Parathyroid adenoma (tissue), 2 donors: ENCODE data around the gene ENPP6.

ENCODE experiments used
- H2AFZ ChIP-seq: fragments of 300-600 bp; sonication (generic); one replicate; pipeline ENCODE4 v1.7.0; 2017; ENCODE audit warnings: antibody characterized with exemption, mild to moderate bottlenecking
- H3K27ac ChIP-seq: fragments of 300-600 bp; sonication (generic); one replicate; pipeline ENCODE4 v1.7.0; 2017
- H3K27me3 ChIP-seq: fragments of 300-600 bp; sonication (generic); one replicate; pipeline ENCODE4 v1.7.0; 2017; ENCODE audit warnings: low read length; ENCODE audit not compliant: control insufficient read depth, insufficient read depth
- H3K36me3 ChIP-seq: fragments of 300-600 bp; sonication (generic); one replicate; pipeline ENCODE4 v1.7.0; 2017; ENCODE audit warnings: low read length; ENCODE audit not compliant: control insufficient read depth, insufficient read depth
- H3K4me1 ChIP-seq: fragments of 300-600 bp; sonication (generic); one replicate; pipeline ENCODE4 v1.7.0; 2017; ENCODE audit warnings: control low read depth
- H3K4me2 ChIP-seq: fragments of 300-600 bp; sonication (generic); one replicate; pipeline ENCODE4 v1.7.0; 2017; ENCODE audit warnings: low read length
- H3K4me3 ChIP-seq: fragments of 300-600 bp; sonication (generic); one replicate; pipeline ENCODE4 v1.7.0; 2017; ENCODE audit warnings: low read depth, low read length
- H3K79me2 ChIP-seq: fragments of 300-600 bp; sonication (generic); one replicate; pipeline ENCODE4 v1.7.0; 2017; ENCODE audit warnings: control low read depth
- H3K9ac ChIP-seq: fragments of 300-600 bp; sonication (generic); one replicate; pipeline ENCODE4 v1.7.0; 2017; ENCODE audit warnings: mild to moderate bottlenecking
- H3K9me3 ChIP-seq: fragments of 300-600 bp; sonication (generic); one replicate; pipeline ENCODE4 v1.7.0; 2017; ENCODE audit warnings: low read length; ENCODE audit not compliant: control insufficient read depth
- CTCF ChIP-seq: fragments of 300-600 bp; sonication (generic); IDR thresholded peaks from one replicate; pipeline ENCODE4 v1.7.0; 2017; ENCODE audit warnings: antibody characterized with exemption, mild to moderate bottlenecking
- donor health status: primary hyperparathyroidism.

Gene ENPP6

DNA sequence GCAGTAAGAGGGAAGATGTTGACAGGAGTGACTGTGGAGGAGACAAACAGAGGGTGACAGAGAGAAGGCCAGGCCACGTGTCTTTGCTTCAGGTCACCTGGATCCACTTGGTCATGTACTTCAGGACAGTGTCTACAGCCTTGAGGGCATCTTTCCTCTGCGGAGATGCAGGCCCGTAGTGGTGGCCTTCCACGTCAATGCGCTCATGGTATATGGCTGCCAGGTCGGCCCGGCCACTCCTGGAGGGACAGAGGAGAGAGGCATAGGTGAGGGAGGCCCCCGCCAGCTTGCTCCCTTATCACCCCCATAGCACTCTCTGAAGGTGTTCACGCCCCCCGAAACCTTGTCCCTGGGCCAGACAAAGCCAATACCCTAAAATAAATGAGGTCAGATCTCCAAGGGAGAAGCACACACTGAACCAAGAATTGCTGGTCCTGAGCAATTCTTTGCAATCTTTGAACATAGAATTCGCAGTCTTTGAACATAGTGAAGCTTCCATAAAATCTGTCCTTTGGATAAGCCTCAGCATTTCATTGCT is 99.9 kb downstream of the ENPP6 start:
- H3K36me3 ChIP-seq = no peaks in the 10 kb centered on the region
- H3K79me2 ChIP-seq = no peaks in the 10 kb centered on the region
- no peak overlapping the region for H3K27ac ChIP-seq
- no peak overlapping the region for H2AFZ ChIP-seq
- H3K27me3 ChIP-seq = no peaks in the 10 kb centered on the region
- no peak overlapping the region for H3K4me2 ChIP-seq
- no peaks in the 10 kb centered on the region for H3K4me1 ChIP-seq
- no peak overlapping the region for H3K9ac ChIP-seq
- H3K4me3 ChIP-seq = no peak overlapping the region
- no peak for TF ChIP-seq CTCF
- no peaks in the 10 kb centered on the region for H3K9me3 ChIP-seq

DNA sequence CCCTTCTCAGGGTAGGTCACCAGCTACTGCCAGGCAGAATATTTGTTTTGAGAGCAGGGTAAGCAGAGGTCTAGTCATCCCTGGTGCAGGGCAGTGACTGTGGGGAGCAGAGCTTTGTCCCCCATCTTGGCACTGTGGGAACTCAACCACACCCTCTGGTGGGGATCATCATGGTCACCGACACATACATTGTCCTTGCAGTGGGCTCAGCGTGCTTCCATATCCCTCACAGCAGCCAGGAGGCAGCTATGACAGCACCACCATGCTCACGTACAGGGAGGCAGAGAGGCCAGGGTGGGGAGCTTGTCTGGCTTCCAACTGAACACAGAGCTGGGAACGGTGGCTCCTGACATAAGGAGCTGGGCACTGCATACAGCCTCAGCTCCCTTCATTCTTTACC is 102.3 kb downstream of the ENPP6 start:
- no peak for TF ChIP-seq CTCF
- Histone ChIP-seq H3K4me2 (no peak overlapping the region), H2AFZ (no peak overlapping the region), H3K36me3 (no peaks in the 10 kb centered on the region), H3K27me3 (no peaks in the 10 kb centered on the region), H3K4me1 (no peaks in the 10 kb centered on the region), H3K9me3 (no peaks in the 10 kb centered on the region), H3K79me2 (no peaks in the 10 kb centered on the region), H3K4me3 (no peak overlapping the region), H3K27ac (no peak overlapping the region), H3K9ac (no peak overlapping the region)

DNA sequence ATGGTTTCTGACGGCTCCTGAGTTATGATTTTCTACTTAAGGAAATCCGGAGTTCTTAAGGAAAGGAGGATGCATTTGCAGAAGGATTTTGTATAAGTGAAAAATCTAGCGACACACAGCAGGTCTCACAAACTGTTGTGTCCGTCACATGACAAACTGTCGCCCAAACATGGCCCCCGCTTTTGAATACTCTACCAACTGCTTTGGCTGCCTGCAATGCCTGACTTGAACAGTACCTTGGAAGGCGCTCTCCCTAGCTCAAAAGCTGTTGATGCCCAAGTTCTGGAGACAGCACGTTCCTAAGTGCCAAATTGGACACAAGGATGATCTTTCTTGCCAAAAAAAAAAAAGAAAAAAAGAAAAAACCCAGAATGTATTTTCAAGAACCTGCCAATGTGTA is 103.2 kb downstream of the ENPP6 start:
- Histone ChIP-seq H3K27ac (no peak overlapping the region), H3K79me2 (no peaks in the 10 kb centered on the region), H3K4me2 (no peak overlapping the region), H3K9me3 (no peaks in the 10 kb centered on the region), H3K4me3 (no peak overlapping the region), H3K36me3 (no peaks in the 10 kb centered on the region), H3K27me3 (no peaks in the 10 kb centered on the region), H3K4me1 (no peaks in the 10 kb centered on the region), H2AFZ (no peak overlapping the region), H3K9ac (no peak overlapping the region)
- no peak for TF ChIP-seq CTCF

GRCh38 chr4:184112006-184112550 is 105.6 kb downstream of the ENPP6 start:
- no peak for TF ChIP-seq CTCF
- Histone ChIP-seq H3K27ac (no peak overlapping the region), H3K4me1 (no peaks in the 10 kb centered on the region), H3K4me2 (no peak overlapping the region), H2AFZ (no peak overlapping the region), H3K27me3 (no peaks in the 10 kb centered on the region), H3K4me3 (no peak overlapping the region), H3K9me3 (no peaks in the 10 kb centered on the region), H3K9ac (no peak overlapping the region), H3K79me2 (no peaks in the 10 kb centered on the region), H3K36me3 (no peaks in the 10 kb centered on the region)

DNA sequence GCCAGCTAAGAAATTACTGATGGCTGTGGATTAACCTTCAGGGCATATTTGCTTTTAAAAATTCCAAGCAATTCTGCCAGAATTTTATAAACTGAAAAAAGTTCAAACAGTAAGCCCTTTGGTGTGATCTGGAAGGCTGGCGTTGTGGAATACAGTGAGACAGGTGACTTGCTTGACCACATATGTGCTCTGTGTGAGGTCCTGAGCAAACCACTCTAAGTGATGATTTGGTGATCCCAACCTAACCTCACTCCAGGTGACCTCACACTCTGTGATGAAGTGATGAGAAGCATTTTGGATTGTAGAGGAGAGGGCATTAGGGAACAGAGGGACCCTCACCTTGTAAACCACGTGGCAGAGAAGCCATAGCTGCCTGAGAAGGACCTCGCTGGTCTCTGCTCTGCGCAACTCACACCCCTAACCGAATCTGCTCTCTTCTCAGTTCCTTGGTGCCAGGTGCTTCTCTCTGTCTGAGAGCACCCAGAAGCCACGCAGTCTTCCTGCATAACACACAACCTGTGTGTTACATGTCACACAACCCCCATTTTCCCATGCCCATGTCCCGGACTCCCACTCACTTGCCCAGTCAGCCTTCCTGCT is 106.3 kb downstream of the ENPP6 start:
- no peak for TF ChIP-seq CTCF
- H3K9ac ChIP-seq = no peak overlapping the region
- H3K4me2 ChIP-seq = no peak overlapping the region
- no peaks in the 10 kb centered on the region for H3K36me3 ChIP-seq
- no peaks in the 10 kb centered on the region for H3K79me2 ChIP-seq
- H2AFZ ChIP-seq = no peak overlapping the region
- no peaks in the 10 kb centered on the region for H3K4me1 ChIP-seq
- H3K27ac ChIP-seq = no peak overlapping the region
- no peaks in the 10 kb centered on the region for H3K9me3 ChIP-seq
- no peaks in the 10 kb centered on the region for H3K27me3 ChIP-seq
- no peak overlapping the region for H3K4me3 ChIP-seq
